Activated naive CD8-positive, alpha-beta T cell treated with anti-CD3 and anti-CD28 coated beads for 36 hours (primary cell): ENCODE data around the gene ARL5B. TPM values are rescaled to one million over a fixed set of nuclear protein-coding genes. Genes with fewer than 3 reads are reported as not detected.

Source experiments
- DNase-seq: peaks from one replicate; pipeline ENCODE4 v3.0.0; 2021
- H3K27ac Mint-ChIP-seq: one replicate; pipeline ENCODE4 v1.8.0; 2022; ENCODE audit warnings: mild to moderate bottlenecking, moderate library complexity, mixed read lengths
- H3K27me3 Mint-ChIP-seq: one replicate; pipeline ENCODE4 v1.8.0; 2022; ENCODE audit warnings: mild to moderate bottlenecking, mixed read lengths
- H3K36me3 Mint-ChIP-seq: one replicate; pipeline ENCODE4 v1.8.0; 2021; ENCODE audit warnings: mild to moderate bottlenecking, mixed read lengths
- H3K4me1 Mint-ChIP-seq: one replicate; pipeline ENCODE4 v1.8.0; 2021; ENCODE audit warnings: mixed read lengths
- H3K4me3 Mint-ChIP-seq: one replicate; pipeline ENCODE4 v1.8.0; 2022; ENCODE audit warnings: mild to moderate bottlenecking, moderate library complexity, mixed read lengths
- H3K9me3 Mint-ChIP-seq: one replicate; pipeline ENCODE4 v1.8.0; 2022; ENCODE audit warnings: mixed read lengths
- total RNA-seq, 2 experiments: library from RNA; stranded (reverse); gene quantifications; one replicate each; pipeline ENCODE4 v1.2.3, GENCODE V29; 2021

The ARL5B gene
- total RNA-seq, 2 experiments from 2014 or later: 12.9 TPM

DNA sequence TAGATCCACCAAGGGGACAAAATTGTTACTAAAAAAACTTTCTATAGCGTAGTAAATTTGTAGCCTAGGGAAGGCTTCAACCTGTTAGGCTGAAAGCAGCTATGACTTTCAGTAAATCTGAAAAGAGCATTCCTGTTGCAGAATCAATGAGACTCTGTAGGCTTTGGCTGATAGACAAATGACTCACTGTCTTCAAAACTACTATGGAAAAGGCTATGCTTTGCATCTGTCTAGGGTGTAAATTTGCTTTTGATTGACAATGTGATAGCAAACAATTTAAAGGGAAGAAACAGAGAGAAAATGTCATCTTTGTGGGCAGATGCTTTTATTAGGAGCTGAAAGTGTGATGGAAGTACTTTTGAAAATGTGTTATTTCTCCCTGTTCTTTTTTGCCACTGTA, 60.6 kb downstream of the ARL5B start:
- DNase-seq: no peak
- Mint-ChIP-seq H3K27me3 (peaks cover 5% of the 10 kb centered on the region), H3K9me3 (no peaks in the 10 kb centered on the region), H3K27ac (no peak overlapping the region), H3K4me1 (no peaks in the 10 kb centered on the region), H3K36me3 (no peaks in the 10 kb centered on the region), H3K4me3 (no peak overlapping the region)

DNA sequence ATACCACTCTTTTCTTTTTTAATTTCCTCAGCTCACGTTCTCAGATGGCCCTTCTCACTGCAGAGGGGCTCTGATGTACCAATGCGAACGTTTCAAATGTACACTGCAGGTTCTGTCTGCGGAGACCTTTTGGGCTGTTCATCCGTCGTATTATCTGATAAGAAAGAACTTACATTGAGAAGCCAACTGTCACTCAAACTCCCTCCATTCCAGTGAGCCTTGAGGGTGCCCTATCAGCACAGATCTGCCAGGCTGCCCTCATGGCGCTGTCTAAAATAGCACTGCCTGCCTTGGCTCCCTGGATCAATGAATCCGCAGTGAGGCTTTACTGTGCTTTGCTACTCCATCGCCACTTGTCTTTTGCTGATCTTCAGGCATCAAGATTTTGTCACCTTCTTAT, 61.8 kb downstream of the ARL5B start:
- H3K4me3 Mint-ChIP-seq: no peak overlapping the region
- no peak overlapping the region for H3K27ac Mint-ChIP-seq
- no peaks in the 10 kb centered on the region for H3K4me1 Mint-ChIP-seq

DNA sequence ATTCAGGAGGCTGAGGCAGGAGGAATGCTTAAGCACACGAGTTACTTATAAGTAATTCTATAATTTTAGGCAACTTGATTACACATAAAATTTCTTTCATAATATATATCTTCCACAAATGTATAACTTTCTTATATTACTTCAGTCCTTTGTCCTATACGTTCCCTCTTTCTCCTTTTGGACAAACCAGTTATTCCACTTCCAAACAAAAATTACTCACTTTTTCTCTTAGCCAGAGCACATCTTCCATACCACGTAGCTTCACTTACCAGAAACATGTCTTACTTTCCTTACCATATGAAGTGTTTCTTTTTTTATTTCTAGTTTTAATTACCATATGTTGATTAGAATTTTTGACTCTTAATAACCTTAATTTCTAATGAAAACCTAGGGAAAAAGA, 64.6 kb downstream of the ARL5B start:
- Mint-ChIP-seq H3K27me3 (peaks cover 11% of the 10 kb centered on the region), H3K4me3 (no peak overlapping the region), H3K9me3 (peaks cover 4% of the 10 kb centered on the region), H3K36me3 (no peaks in the 10 kb centered on the region), H3K27ac (no peak overlapping the region), H3K4me1 (no peaks in the 10 kb centered on the region)
- no peak for DNase-seq

More for the DNA sequence above, 61.8 kb downstream of the ARL5B start:
- peaks cover 5% of the 10 kb centered on the region for H3K27me3 Mint-ChIP-seq
- DNase-seq: no peak
- H3K9me3 Mint-ChIP-seq: peaks cover 2% of the 10 kb centered on the region
- H3K36me3 Mint-ChIP-seq: no peaks in the 10 kb centered on the region

Other genes with a start within 250 kb of the ARL5B start
- 10 to 100 TPM; 13.0 to 15.5 TPM for gene NSUN6, start 7.8 kb upstream of the ARL5B start, total RNA-seq